Cardiac fibroblast (primary cell): ENCODE data around the gene KIF1B.

Experiments used
- DNase-seq, 2 donors: peaks; one replicate each; pipeline versions ENCODE4 v3.0.0 to v3.0.0-alpha.2; 2010; ENCODE audit warnings: low read depth in 2 of 2
- H3K4me3 ChIP-seq, 2 donors: replicated peaks in 1 of 2; 1 replicate in 1 of 2; 2 replicates in 1 of 2; pipeline ENCODE4 v1.5.1; 2011; ENCODE audit warnings: low read depth in 2 of 2, low read length in 2 of 2, mild to moderate bottlenecking in 2 of 2, moderate library complexity in 1 of 2
- TF ChIP-seq, protein P1 (sequence below): IDR thresholded peaks from one replicate; pipeline ENCODE4 v1.5.1; 2011; ENCODE audit warnings: low read depth, mild to moderate bottlenecking, low read length, inconsistent platforms

KIF1B gene

GRCh38 chr1:10304295-10304694, 93.9 kb downstream of the KIF1B start:
- DNase-seq = no peak
- TF ChIP-seq, protein P1, sequence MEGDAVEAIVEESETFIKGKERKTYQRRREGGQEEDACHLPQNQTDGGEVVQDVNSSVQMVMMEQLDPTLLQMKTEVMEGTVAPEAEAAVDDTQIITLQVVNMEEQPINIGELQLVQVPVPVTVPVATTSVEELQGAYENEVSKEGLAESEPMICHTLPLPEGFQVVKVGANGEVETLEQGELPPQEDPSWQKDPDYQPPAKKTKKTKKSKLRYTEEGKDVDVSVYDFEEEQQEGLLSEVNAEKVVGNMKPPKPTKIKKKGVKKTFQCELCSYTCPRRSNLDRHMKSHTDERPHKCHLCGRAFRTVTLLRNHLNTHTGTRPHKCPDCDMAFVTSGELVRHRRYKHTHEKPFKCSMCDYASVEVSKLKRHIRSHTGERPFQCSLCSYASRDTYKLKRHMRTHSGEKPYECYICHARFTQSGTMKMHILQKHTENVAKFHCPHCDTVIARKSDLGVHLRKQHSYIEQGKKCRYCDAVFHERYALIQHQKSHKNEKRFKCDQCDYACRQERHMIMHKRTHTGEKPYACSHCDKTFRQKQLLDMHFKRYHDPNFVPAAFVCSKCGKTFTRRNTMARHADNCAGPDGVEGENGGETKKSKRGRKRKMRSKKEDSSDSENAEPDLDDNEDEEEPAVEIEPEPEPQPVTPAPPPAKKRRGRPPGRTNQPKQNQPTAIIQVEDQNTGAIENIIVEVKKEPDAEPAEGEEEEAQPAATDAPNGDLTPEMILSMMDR = no peak
- no peak overlapping the region for H3K4me3 ChIP-seq

DNA sequence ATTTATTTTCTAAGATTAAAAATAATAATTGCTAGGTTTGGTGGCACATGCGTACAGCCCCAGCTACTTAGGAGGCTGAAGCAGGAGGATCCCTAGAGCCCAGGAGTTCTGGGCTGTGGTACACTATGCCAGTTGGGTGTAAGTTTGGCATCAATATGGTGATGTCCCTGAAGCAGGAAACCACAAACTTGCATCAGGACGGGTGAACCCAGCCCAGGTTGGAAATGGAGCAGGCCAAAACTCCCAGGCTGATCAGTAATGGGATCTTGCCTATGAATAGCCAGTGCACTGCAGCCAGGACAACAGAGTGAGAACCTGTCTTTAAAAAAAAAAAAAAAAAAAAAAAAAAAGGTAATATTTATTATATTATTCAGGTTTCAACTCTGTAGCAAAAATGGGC, 96.1 kb downstream of the KIF1B start:
- no peak overlapping the region for H3K4me3 ChIP-seq
- TF ChIP-seq, protein P1 = no peak
- no peak for DNase-seq

DNA sequence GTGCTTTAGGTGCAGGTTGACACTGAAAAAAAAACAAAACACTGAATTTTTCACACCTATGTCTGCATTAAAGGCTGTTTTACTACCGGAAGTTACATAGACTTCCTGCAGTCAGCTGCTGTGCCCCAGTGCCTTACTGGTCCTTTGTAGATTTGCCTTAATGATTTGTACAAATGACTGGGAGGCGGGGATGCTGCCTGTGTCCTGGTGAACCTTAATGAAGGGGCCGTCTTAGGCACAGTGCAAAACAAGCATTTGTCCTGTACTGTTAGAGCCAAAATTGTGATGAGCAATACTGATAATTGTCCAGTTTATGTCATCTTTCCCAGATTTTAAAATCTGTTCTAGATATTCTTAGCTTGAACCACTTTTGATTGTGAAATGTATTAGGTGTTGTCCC, 97.6 kb downstream of the KIF1B start:
- no peak for DNase-seq
- TF ChIP-seq, protein P1 = no peak
- H3K4me3 ChIP-seq = no peak overlapping the region

DNA sequence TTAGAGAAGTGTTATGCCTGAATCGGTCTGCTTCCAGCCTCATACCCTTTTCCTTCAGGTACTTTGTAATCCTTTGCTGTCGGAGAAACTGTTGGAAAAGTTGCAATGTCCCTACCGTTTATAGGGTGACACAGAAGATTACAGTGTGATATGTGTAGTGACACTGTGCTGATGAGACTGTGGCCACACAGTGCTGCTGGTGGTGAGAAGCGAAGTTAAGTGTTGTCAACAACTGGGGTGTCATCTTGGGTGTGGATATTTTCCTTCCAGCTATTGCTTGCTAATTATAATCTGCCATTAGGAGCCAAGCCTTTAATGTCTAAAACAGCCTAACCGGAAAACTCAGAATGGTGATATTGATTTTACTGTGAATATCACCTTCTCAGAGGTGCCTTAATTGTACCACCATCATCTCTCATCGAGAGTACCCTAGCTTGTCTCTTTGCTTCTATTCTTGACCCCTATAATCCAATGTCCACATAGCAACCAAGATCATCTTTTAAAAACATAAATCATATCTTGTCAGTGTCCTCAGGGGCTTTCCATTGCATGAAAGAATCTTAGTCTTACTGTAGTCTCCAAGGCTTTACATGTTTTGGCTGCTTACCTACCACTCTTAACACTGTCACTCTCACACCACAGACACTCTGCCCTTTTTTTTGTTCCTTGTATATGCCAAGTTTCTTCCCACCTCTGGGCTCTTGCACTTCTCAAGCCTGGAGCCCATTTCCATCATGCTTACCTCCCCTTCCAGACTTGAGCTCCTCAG, 99.1 kb downstream of the KIF1B start:
- H3K4me3 ChIP-seq = no peak overlapping the region
- DNase-seq = no peak
- TF ChIP-seq, protein P1 = no peak

GRCh38 chr1:10316752-10317151, 106.4 kb downstream of the KIF1B start:
- no peak overlapping the region for H3K4me3 ChIP-seq
- TF ChIP-seq, protein P1 = no peak
- no peak for DNase-seq

GRCh38 chr1:10319750-10320149, 109.4 kb downstream of the KIF1B start:
- TF ChIP-seq, protein P1 = no peak
- no peak overlapping the region for H3K4me3 ChIP-seq
- no peak for DNase-seq

GRCh38 chr1:10320336-10320735, 110.0 kb downstream of the KIF1B start:
- H3K4me3 ChIP-seq = no peak overlapping the region
- DNase-seq = no peak
- TF ChIP-seq, protein P1 = no peak
